Cardiac fibroblast (primary cell): ENCODE results near the gene NMNAT2.

Experiments
- DNase-seq, 2 donors: peaks; one replicate each; pipeline versions ENCODE4 v3.0.0 to v3.0.0-alpha.2; 2010; ENCODE audit warnings: low read depth in 2 of 2
- H3K4me3 ChIP-seq, 2 donors: replicated peaks in 1 of 2; 1 replicate in 1 of 2; 2 replicates in 1 of 2; pipeline ENCODE4 v1.5.1; 2011; ENCODE audit warnings: low read depth in 2 of 2, low read length in 2 of 2, mild to moderate bottlenecking in 2 of 2, moderate library complexity in 1 of 2
- CTCF ChIP-seq: IDR thresholded peaks from one replicate; pipeline ENCODE4 v1.5.1; 2011; ENCODE audit warnings: low read depth, mild to moderate bottlenecking, low read length, inconsistent platforms

The NMNAT2 gene

GRCh38 chr1:183293876-183294275 is 124.3 kb downstream of the NMNAT2 start:
- no peak overlapping the region for H3K4me3 ChIP-seq
- no peak for DNase-seq
- TF ChIP-seq CTCF: no peak

- no peak for TF ChIP-seq CTCF
- no peak for DNase-seq
- H3K4me3 ChIP-seq: no peak overlapping the region
Observed at GRCh38 chr1:183293241-183293640, 124.9 kb downstream of the NMNAT2 start.

GRCh38 chr1:183291802-183292514 is 126.2 kb downstream of the NMNAT2 start:
- peak; percentile 49 to 81 for DNase-seq
- TF ChIP-seq CTCF: no peak
- H3K4me3 ChIP-seq: no peak overlapping the region

GRCh38 chr1:183291216-183291762 is 126.9 kb downstream of the NMNAT2 start:
- no peak for TF ChIP-seq CTCF
- DNase-seq: no peak

GRCh38 chr1:183290628-183291027 is 127.6 kb downstream of the NMNAT2 start:
- no peak for DNase-seq
- TF ChIP-seq CTCF: no peak
- H3K4me3 ChIP-seq: no peak overlapping the region

More at GRCh38 chr1:183291216-183291762, 126.9 kb downstream of the NMNAT2 start:
- H3K4me3 ChIP-seq: no peak overlapping the region

GRCh38 chr1:183289051-183289496 is 129.1 kb downstream of the NMNAT2 start:
- DNase-seq: no peak
- TF ChIP-seq CTCF: no peak
- H3K4me3 ChIP-seq: no peak overlapping the region
